GM23248 (cell line): ENCODE measurements around the gene BCAS1.
"Not testable (repeated sequence)": the region's sequence is repeated elsewhere in the genome, so short reads cannot be mapped to it uniquely, and the experiment has no call there.

ENCODE experiments used
- EZH2 ChIP-seq: fragments of 200-600 bp; sonication (generic); IDR thresholded peaks from 2 replicates; pipeline ENCODE4 v1.6.1; 2018; ENCODE audit warnings: antibody characterized with exemption, mild to moderate bottlenecking; ENCODE audit not compliant: insufficient read depth, poor library complexity, severe bottlenecking
- EZH2phosphoT487 ChIP-seq: fragments of 200-600 bp; sonication (generic); IDR thresholded peaks from 2 replicates; pipeline ENCODE4 v1.6.1; 2018; ENCODE audit warnings: antibody characterized with exemption, moderate library complexity, mild to moderate bottlenecking, low read depth; ENCODE audit not compliant: insufficient read depth

DNA sequence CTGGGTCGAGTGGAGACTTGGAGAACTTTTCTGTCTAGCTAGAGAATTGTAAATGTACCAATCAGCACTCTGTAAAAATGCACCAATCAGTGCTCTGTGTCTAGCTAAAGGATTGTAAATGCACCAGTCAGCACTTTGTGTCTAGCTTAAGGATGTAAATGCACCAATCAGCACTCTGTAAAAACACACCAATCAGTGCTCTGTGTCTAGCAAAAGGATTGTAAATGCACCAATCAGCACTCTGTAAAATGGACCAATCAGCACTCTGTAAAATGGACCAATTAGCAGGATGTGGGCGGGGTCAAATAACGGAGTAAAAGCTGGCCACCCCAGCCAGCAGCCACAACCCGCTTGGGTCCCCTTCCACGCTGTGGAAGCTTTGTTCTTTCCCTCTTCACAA lies 96.5 kb downstream of the BCAS1 start:
- TF ChIP-seq EZH2phosphoT487, EZH2: not testable (repeated sequence)
